SK-N-SH (cell line): ENCODE measurements around the gene NEGR1.

Source experiments
- CTCF ChIP-seq: fragments of 200-600 bp; sonication (generic); IDR thresholded peaks from 2 replicates; pipeline ENCODE4 v1.6.1; 2017; ENCODE audit warnings: antibody characterized with exemption, mild to moderate bottlenecking, moderate library complexity
- EZH2phosphoT487 ChIP-seq: fragments of 200-600 bp; sonication (generic); IDR thresholded peaks from 2 replicates; pipeline ENCODE4 v1.6.1; 2017; ENCODE audit warnings: low read depth, mixed run types, mild to moderate bottlenecking, antibody characterized with exemption, moderate library complexity, borderline replicate concordance
- MAX ChIP-seq: IDR thresholded peaks from 2 replicates; pipeline ENCODE4 v1.4.0; 2012; ENCODE audit warnings: low read depth
- POLR2AphosphoS5 ChIP-seq: IDR thresholded peaks from 2 replicates; pipeline ENCODE4 v1.6.1; 2012; ENCODE audit warnings: low read depth, low read length

GRCh38 chr1:71930511-71930910, 351.8 kb downstream of the NEGR1 start:
- TF ChIP-seq EZH2phosphoT487 = no peak
- no peak for TF ChIP-seq POLR2AphosphoS5
- no peak for TF ChIP-seq CTCF
- TF ChIP-seq MAX = no peak
